Hepatic stellate cell (primary cell): ENCODE data around the gene ULBP2.
"Not testable (repeated sequence)": the region's sequence is repeated elsewhere in the genome, so short reads cannot be mapped to it uniquely, and the experiment has no call there.

Experiments
- DNase-seq: peaks from one replicate; pipeline ENCODE4 v3.0.0; 2011; ENCODE audit warnings: low spot score

ULBP2 gene

GRCh38 chr6:149941583-149942460 lies at the start of gene ULBP2:
TSS of gene ULBP2 (plus strand) at chr6:149942014. CDS start at chr6:149942073, 59 bp downstream.
- DNase-seq = peak; percentile 98

GRCh38 chr6:149895048-149895590 lies 46.7 kb upstream of the ULBP2 start:
- peak; percentile 56 for DNase-seq

GRCh38 chr6:149895833-149896271 lies 46.0 kb upstream of the ULBP2 start:
- peak; percentile 44 for DNase-seq

- DNase-seq = peak; percentile 39
Measured at GRCh38 chr6:149896491-149896890, 45.3 kb upstream of the ULBP2 start.

GRCh38 chr6:149897015-149897697 lies 44.7 kb upstream of the ULBP2 start:
- peak; percentile 83 for DNase-seq

GRCh38 chr6:149897855-149898744 lies 43.7 kb upstream of the ULBP2 start, which contains the start of gene RAET1E:
TSS of gene RAET1E (minus strand) at chr6:149898113. CDS start at chr6:149890901, 7,212 bp downstream.
- DNase-seq = no peak

GRCh38 chr6:149898966-149899365 lies 42.8 kb upstream of the ULBP2 start:
- DNase-seq = no peak

GRCh38 chr6:149899486-149899885 lies 42.3 kb upstream of the ULBP2 start:
- DNase-seq = no peak

- DNase-seq = no peak
Measured at GRCh38 chr6:149899926-149900619, 41.7 kb upstream of the ULBP2 start.

- no peak for DNase-seq
Measured at GRCh38 chr6:149900620-149901443, 41.0 kb upstream of the ULBP2 start.

- DNase-seq = no peak
Measured at GRCh38 chr6:149901444-149902140, 40.2 kb upstream of the ULBP2 start.

- DNase-seq = no peak
Measured at GRCh38 chr6:149903938-149904611, 37.7 kb upstream of the ULBP2 start.

GRCh38 chr6:149904661-149905370 lies 37.0 kb upstream of the ULBP2 start:
- DNase-seq = no peak

- DNase-seq = no peak
Measured at GRCh38 chr6:149905371-149905910, 36.4 kb upstream of the ULBP2 start.

- no peak for DNase-seq
Measured at GRCh38 chr6:149905911-149906371, 35.9 kb upstream of the ULBP2 start.

- DNase-seq = no peak
Measured at GRCh38 chr6:149906405-149906804, 35.4 kb upstream of the ULBP2 start.

- DNase-seq = no peak
Measured at GRCh38 chr6:149907317-149907716, 34.5 kb upstream of the ULBP2 start.

GRCh38 chr6:149908480-149908879 lies 33.3 kb upstream of the ULBP2 start:
- not testable (repeated sequence) for DNase-seq
